K562 (cell line): ENCODE results near the gene FES. TPM values are rescaled to one million over a fixed set of nuclear protein-coding genes. Genes with fewer than 3 reads are reported as not detected.

Source experiments
- BHLHE40 ChIP-seq: IDR thresholded peaks from 2 replicates; pipeline ENCODE4 v1.6.1; 2011; ENCODE audit warnings: low read length, improper control_type of control experiment
- CLOCK ChIP-seq: fragments of 250-450 bp; sonication (Bioruptor Pico); IDR thresholded peaks from 2 replicates; pipeline ENCODE4 v1.4.0; 2020; ENCODE audit warnings: mild to moderate bottlenecking, moderate library complexity, borderline replicate concordance
- CTBP1 ChIP-seq: fragments of 450-650 bp; IDR thresholded peaks from 2 replicates; pipeline ENCODE4 v1.6.1; 2016; ENCODE audit warnings: borderline replicate concordance
- EGR1 ChIP-seq: fragments of 450-650 bp; conservative IDR thresholded peaks from 2 replicates; pipeline ENCODE4 v1.6.1; 2017; ENCODE audit warnings: mild to moderate bottlenecking
- EP300 ChIP-seq: IDR thresholded peaks from 2 replicates; pipeline ENCODE4 v1.6.1; 2012; ENCODE audit warnings: low read length, improper control_type of control experiment
- KLF6 ChIP-seq: fragments of 250-450 bp; sonication (Bioruptor Pico); IDR thresholded peaks from 2 replicates; pipeline ENCODE4 v1.4.0; 2020; ENCODE audit warnings: mild to moderate bottlenecking, moderate library complexity, borderline replicate concordance
- L3MBTL2 ChIP-seq: fragments of 450-650 bp; IDR thresholded peaks from 2 replicates; pipeline ENCODE4 v1.6.1; 2016; ENCODE audit warnings: mild to moderate bottlenecking, moderate library complexity
- SMAD4 ChIP-seq: fragments of 250-450 bp; sonication (Bioruptor Pico); conservative IDR thresholded peaks from 2 replicates; pipeline ENCODE4 v1.8.0; 2021; ENCODE audit warnings: inconsistent platforms, mild to moderate bottlenecking, moderate library complexity
- STAG1 ChIP-seq: sonication (generic); formaldehyde crosslinking; IDR thresholded peaks from 2 replicates; pipeline ENCODE4 v1.5.0; 2020; ENCODE audit warnings: missing genetic modification reagents, borderline replicate concordance
- TCF3 ChIP-seq: sonication (generic); formaldehyde crosslinking; IDR thresholded peaks from 2 replicates; pipeline ENCODE4 v1.4.0; 2020; ENCODE audit warnings: mild to moderate bottlenecking, missing genetic modification reagents
- YY1 ChIP-seq, 3 experiments: IDR thresholded peaks; 2 replicates each; pipeline ENCODE4 v1.6.1; 2011; ENCODE audit warnings: low read length in 2 of 3, mild to moderate bottlenecking in 2 of 3, moderate library complexity in 2 of 3, borderline replicate concordance in 1 of 3, control low read depth in 1 of 3, low read depth in 1 of 3; ENCODE audit not compliant: insufficient read depth in 3 of 3, insufficient replicate concordance in 2 of 3, control insufficient read depth in 1 of 3, insufficient read length in 1 of 3; ENCODE audit errors: extremely low read depth in 1 of 3
- ZNF384 ChIP-seq: IDR thresholded peaks from 2 replicates; pipeline ENCODE4 v1.6.1; 2012; ENCODE audit warnings: low read depth, low read length, improper control_type of control experiment
- polyA plus RNA-seq, 8 experiments: library from polyadenylated mRNA; depleted of rRNA in 4 of 8; stranded (reverse) in 5 of 8; unstranded in 3 of 8; fragments of >200 nt; fragmentation: Nextera tagmentation in 2 of 8; fragmentation: Illumina TruSeq in 1 of 8; extraction: Ambion mirVana in 2 of 8; extraction: Trizol in 1 of 8; gene quantifications; 2 replicates each; pipeline versions ENCODE4 v1.2.1 to v1.2.3, GENCODE V29; 2011 to 2014; ENCODE audit warnings: inconsistent platforms in 1 of 8, missing spikeins in 1 of 8
- total RNA-seq, 7 experiments: library from RNA; depleted of rRNA in 6 of 7; stranded (reverse); fragments of >200 nt in 6 of 7; fragmentation: Illumina TruSeq in 2 of 7; extraction: Trizol in 2 of 7; gene quantifications; 2 replicates each; pipeline versions ENCODE4 v1.2.1 to v1.2.3, GENCODE V29; 2011 to 2021; ENCODE audit warnings: low replicate concordance in 1 of 7
- TF ChIP-seq, protein P1 (sequence below): fragments of 450-650 bp; IDR thresholded peaks from 2 replicates; pipeline ENCODE4 v1.6.1; 2016; ENCODE audit warnings: mild to moderate bottlenecking, moderate library complexity

The FES gene
- total and polyA plus RNA-seq, 9 of the 15 experiments (the other 6 are each of a cell fraction or from before 2014, with no cell fraction given) = 0.38 to 2.6 (median 0.82) TPM

DNA sequence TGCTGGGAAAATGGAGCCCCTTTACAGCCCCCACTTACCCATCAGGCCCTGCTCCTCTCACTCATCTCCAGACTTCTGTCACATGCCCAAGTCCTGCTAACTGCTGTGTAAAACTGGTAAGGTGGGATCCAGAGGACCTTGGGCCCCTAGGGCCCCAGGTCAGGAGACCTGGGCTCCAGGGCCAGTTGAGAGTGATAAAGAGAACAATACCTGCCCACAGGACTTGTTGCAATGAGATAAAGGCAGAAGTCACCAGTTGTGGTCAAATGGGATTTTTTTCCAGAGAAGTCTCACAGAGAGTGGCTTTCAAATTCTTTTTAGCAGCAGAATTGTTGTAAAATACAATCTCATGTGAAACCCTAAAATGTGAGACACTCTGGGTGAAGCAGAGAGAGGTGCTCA lies 15.2 kb upstream of the FES start (continued):
- TF ChIP-seq, protein P1, sequence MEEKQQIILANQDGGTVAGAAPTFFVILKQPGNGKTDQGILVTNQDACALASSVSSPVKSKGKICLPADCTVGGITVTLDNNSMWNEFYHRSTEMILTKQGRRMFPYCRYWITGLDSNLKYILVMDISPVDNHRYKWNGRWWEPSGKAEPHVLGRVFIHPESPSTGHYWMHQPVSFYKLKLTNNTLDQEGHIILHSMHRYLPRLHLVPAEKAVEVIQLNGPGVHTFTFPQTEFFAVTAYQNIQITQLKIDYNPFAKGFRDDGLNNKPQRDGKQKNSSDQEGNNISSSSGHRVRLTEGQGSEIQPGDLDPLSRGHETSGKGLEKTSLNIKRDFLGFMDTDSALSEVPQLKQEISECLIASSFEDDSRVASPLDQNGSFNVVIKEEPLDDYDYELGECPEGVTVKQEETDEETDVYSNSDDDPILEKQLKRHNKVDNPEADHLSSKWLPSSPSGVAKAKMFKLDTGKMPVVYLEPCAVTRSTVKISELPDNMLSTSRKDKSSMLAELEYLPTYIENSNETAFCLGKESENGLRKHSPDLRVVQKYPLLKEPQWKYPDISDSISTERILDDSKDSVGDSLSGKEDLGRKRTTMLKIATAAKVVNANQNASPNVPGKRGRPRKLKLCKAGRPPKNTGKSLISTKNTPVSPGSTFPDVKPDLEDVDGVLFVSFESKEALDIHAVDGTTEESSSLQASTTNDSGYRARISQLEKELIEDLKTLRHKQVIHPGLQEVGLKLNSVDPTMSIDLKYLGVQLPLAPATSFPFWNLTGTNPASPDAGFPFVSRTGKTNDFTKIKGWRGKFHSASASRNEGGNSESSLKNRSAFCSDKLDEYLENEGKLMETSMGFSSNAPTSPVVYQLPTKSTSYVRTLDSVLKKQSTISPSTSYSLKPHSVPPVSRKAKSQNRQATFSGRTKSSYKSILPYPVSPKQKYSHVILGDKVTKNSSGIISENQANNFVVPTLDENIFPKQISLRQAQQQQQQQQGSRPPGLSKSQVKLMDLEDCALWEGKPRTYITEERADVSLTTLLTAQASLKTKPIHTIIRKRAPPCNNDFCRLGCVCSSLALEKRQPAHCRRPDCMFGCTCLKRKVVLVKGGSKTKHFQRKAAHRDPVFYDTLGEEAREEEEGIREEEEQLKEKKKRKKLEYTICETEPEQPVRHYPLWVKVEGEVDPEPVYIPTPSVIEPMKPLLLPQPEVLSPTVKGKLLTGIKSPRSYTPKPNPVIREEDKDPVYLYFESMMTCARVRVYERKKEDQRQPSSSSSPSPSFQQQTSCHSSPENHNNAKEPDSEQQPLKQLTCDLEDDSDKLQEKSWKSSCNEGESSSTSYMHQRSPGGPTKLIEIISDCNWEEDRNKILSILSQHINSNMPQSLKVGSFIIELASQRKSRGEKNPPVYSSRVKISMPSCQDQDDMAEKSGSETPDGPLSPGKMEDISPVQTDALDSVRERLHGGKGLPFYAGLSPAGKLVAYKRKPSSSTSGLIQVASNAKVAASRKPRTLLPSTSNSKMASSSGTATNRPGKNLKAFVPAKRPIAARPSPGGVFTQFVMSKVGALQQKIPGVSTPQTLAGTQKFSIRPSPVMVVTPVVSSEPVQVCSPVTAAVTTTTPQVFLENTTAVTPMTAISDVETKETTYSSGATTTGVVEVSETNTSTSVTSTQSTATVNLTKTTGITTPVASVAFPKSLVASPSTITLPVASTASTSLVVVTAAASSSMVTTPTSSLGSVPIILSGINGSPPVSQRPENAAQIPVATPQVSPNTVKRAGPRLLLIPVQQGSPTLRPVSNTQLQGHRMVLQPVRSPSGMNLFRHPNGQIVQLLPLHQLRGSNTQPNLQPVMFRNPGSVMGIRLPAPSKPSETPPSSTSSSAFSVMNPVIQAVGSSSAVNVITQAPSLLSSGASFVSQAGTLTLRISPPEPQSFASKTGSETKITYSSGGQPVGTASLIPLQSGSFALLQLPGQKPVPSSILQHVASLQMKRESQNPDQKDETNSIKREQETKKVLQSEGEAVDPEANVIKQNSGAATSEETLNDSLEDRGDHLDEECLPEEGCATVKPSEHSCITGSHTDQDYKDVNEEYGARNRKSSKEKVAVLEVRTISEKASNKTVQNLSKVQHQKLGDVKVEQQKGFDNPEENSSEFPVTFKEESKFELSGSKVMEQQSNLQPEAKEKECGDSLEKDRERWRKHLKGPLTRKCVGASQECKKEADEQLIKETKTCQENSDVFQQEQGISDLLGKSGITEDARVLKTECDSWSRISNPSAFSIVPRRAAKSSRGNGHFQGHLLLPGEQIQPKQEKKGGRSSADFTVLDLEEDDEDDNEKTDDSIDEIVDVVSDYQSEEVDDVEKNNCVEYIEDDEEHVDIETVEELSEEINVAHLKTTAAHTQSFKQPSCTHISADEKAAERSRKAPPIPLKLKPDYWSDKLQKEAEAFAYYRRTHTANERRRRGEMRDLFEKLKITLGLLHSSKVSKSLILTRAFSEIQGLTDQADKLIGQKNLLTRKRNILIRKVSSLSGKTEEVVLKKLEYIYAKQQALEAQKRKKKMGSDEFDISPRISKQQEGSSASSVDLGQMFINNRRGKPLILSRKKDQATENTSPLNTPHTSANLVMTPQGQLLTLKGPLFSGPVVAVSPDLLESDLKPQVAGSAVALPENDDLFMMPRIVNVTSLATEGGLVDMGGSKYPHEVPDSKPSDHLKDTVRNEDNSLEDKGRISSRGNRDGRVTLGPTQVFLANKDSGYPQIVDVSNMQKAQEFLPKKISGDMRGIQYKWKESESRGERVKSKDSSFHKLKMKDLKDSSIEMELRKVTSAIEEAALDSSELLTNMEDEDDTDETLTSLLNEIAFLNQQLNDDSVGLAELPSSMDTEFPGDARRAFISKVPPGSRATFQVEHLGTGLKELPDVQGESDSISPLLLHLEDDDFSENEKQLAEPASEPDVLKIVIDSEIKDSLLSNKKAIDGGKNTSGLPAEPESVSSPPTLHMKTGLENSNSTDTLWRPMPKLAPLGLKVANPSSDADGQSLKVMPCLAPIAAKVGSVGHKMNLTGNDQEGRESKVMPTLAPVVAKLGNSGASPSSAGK = peak; percentile 41; the same call in 1 of the 2 replicates
- TF ChIP-seq YY1 (IDR thresholded peaks at IDR 0.05; ENCODE audit: borderline replicate concordance in 1 of 3, control insufficient read depth in 1 of 3, extremely low read depth in 1 of 3, insufficient read depth in 3 of 3, insufficient read length in 1 of 3, insufficient replicate concordance in 2 of 3, low read depth in 1 of 3, low read length in 2 of 3) (peak in 1 of 3 experiments; percentile 22), STAG1 (CRISPR knock-in tag) (no peak), CLOCK (CRISPR knock-in tag) (0 out of 2 replicates have a peak, but pooled peaks have one; percentile 16), SMAD4 (CRISPR knock-in tag) (peak; percentile 26; the same call in 1 of the 2 replicates), ZNF384 (0 out of 2 replicates have a peak, but pooled peaks have one; percentile 5), TCF3 (CRISPR knock-in tag) (peak; percentile 79), L3MBTL2 (peak; percentile 29; the same call in 1 of the 2 replicates), CTBP1 (no peak), KLF6 (CRISPR knock-in tag) (0 out of 2 replicates have a peak, but pooled peaks have one; percentile 46), EGR1 (no peak), BHLHE40 (peak; percentile 71), EP300 (peak; percentile 73)
